Kidney tubule cell (primary cell): ENCODE measurements around the gene L3MBTL2.
A peak's percentile ranks its signal among the peaks of the same experiment; 100 is the strongest.
"Not testable (repeated sequence)": the region's sequence is repeated elsewhere in the genome, so short reads cannot be mapped to it uniquely, and the experiment has no call there.

Experiments used
- DNase-seq: peaks from one replicate; pipeline ENCODE4 v3.0.0-alpha.2; 2018; ENCODE audit warnings: low spot score

L3MBTL2 gene

GRCh38 chr22:41241133-41241676 lies 36.1 kb downstream of the L3MBTL2 start:
- DNase-seq, result no peak

GRCh38 chr22:41242396-41243117 lies 37.4 kb downstream of the L3MBTL2 start:
- no peak for DNase-seq

- no peak for DNase-seq
These were observed 38.2 kb downstream of the L3MBTL2 start for GRCh38 chr22:41243361-41243760.

GRCh38 chr22:41245917-41246499 lies 40.9 kb downstream of the L3MBTL2 start:
- no peak for DNase-seq

- no peak for DNase-seq
These were observed 42.6 kb downstream of the L3MBTL2 start for GRCh38 chr22:41247703-41248102.

- no peak for DNase-seq
These were observed 43.2 kb downstream of the L3MBTL2 start for GRCh38 chr22:41248314-41248713.

- DNase-seq, result no peak
These were observed 43.6 kb downstream of the L3MBTL2 start for GRCh38 chr22:41248758-41249157.

GRCh38 chr22:41249442-41249841 lies 44.3 kb downstream of the L3MBTL2 start:
- no peak for DNase-seq

- no peak for DNase-seq
These were observed 45.0 kb downstream of the L3MBTL2 start for GRCh38 chr22:41250127-41250526.

- no peak for DNase-seq
These were observed 47.3 kb downstream of the L3MBTL2 start for GRCh38 chr22:41252365-41252764.

- no peak for DNase-seq
These were observed 49.1 kb downstream of the L3MBTL2 start for GRCh38 chr22:41254230-41254629.

GRCh38 chr22:41256254-41257253 lies 51.4 kb downstream of the L3MBTL2 start:
- peak; percentile 50 for DNase-seq

- no peak for DNase-seq
These were observed 52.6 kb downstream of the L3MBTL2 start for GRCh38 chr22:41257696-41258095.

GRCh38 chr22:41259756-41260155 lies 54.6 kb downstream of the L3MBTL2 start:
- not testable (repeated sequence) for DNase-seq

GRCh38 chr22:41260871-41261270 lies 55.8 kb downstream of the L3MBTL2 start:
- DNase-seq, result no peak

GRCh38 chr22:41261541-41262249 lies 56.6 kb downstream of the L3MBTL2 start:
- no peak for DNase-seq

GRCh38 chr22:41262250-41262765 lies 57.2 kb downstream of the L3MBTL2 start:
- no peak for DNase-seq

- DNase-seq, result peak; percentile 13
These were observed 58.6 kb downstream of the L3MBTL2 start for GRCh38 chr22:41263704-41264103.

- no peak for DNase-seq
These were observed 59.4 kb downstream of the L3MBTL2 start for GRCh38 chr22:41264408-41264941.

- no peak for DNase-seq
These were observed 62.8 kb downstream of the L3MBTL2 start for GRCh38 chr22:41267958-41268357.

GRCh38 chr22:41271787-41272186 lies 66.7 kb downstream of the L3MBTL2 start:
- DNase-seq, result no peak
